ENCODE results near the gene MPZ. TPM values are rescaled to one million over a fixed set of nuclear protein-coding genes. Genes with fewer than 3 reads are reported as not detected.
A peak's percentile ranks its signal among the peaks of the same experiment; 100 is the strongest.

The MPZ gene
- total RNA-seq, 1 donor from 2014 or later = 2.5 TPM

DNA sequence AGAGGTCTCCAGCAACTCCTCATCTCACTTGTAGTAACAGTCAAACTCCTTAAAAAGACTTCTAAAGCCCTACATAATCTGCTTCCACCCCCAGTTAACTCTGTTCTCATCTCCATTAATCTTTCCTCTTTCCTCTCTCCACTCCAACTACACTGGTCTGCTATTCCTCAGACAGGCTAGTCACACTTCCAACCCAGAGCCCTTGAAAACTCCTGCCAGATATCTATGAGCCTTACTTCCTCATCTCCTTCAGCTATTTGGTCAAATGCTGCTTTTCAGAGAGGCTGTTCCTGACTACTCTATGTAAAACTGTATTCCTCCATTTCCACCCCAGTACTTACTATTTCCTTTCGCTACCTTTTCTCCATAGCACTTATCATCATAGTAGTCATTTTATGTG, 26.8 kb downstream of the MPZ start:
- Histone ChIP-seq H3K4me1 (no peaks in the 10 kb centered on the region), H3K36me3 (no peaks in the 10 kb centered on the region), H3K4me3 (no peak overlapping the region), H3K27me3 (no peaks in the 10 kb centered on the region), H3K9me3 (no peaks in the 10 kb centered on the region), H3K27ac (no peak overlapping the region)
- intact Hi-C loops (cut with DNase I) = no loop called here
- DNase-seq (no peak), ATAC-seq (no peak)
- TF ChIP-seq, protein P1, sequence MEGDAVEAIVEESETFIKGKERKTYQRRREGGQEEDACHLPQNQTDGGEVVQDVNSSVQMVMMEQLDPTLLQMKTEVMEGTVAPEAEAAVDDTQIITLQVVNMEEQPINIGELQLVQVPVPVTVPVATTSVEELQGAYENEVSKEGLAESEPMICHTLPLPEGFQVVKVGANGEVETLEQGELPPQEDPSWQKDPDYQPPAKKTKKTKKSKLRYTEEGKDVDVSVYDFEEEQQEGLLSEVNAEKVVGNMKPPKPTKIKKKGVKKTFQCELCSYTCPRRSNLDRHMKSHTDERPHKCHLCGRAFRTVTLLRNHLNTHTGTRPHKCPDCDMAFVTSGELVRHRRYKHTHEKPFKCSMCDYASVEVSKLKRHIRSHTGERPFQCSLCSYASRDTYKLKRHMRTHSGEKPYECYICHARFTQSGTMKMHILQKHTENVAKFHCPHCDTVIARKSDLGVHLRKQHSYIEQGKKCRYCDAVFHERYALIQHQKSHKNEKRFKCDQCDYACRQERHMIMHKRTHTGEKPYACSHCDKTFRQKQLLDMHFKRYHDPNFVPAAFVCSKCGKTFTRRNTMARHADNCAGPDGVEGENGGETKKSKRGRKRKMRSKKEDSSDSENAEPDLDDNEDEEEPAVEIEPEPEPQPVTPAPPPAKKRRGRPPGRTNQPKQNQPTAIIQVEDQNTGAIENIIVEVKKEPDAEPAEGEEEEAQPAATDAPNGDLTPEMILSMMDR (IDR thresholded peaks at IDR 0.05) = no peak

- no peak for DNase-seq
- Histone ChIP-seq H3K27ac (no peak overlapping the region), H3K4me3 (no peak overlapping the region), H3K9me3 (no peaks in the 10 kb centered on the region), H3K36me3 (no peaks in the 10 kb centered on the region), H3K4me1 (no peaks in the 10 kb centered on the region), H3K27me3 (no peaks in the 10 kb centered on the region)
- intact Hi-C loops (cut with DNase I) = no loop called here
- no peak for ATAC-seq
- TF ChIP-seq, protein P1 (IDR thresholded peaks at IDR 0.05) = no peak
Observed at GRCh38 chr1:161274874-161275273, 34.9 kb downstream of the MPZ start.

DNA sequence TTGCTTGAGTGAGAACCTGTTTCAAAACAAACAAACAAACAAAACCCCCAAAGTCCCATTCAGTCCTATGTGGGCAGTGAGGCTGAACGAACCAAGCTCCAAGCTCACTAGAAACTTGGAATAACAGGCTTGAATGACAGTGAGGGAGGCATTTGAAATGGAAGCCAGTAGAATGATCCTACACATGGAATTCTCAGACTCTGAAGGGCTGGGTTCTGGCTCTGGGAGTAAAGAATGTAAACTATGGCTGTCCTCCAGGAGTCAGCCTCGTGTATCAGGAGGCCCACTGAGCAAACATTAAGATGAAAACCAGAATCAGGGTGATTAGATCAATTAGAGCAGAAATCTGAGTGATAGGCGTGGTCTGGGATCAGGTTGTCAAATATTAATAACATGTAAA, 36.4 kb downstream of the MPZ start:
- Histone ChIP-seq H3K4me1 (no peaks in the 10 kb centered on the region), H3K27ac (no peak overlapping the region), H3K4me3 (no peak overlapping the region), H3K36me3 (no peaks in the 10 kb centered on the region), H3K27me3 (no peaks in the 10 kb centered on the region), H3K9me3 (no peaks in the 10 kb centered on the region)
- TF ChIP-seq, protein P1 (IDR thresholded peaks at IDR 0.05) = no peak
- DNase-seq (no peak), ATAC-seq (no peak)
- intact Hi-C loops (cut with DNase I) = no loop called here

- ATAC-seq (peak; percentile 69), DNase-seq (no peak)
- TF ChIP-seq, protein P1 (IDR thresholded peaks at IDR 0.05) = no peak
- no peaks in the 10 kb centered on the region for H3K9me3 ChIP-seq
- no peak overlapping the region for H3K4me3 ChIP-seq
- no peaks in the 10 kb centered on the region for H3K4me1 ChIP-seq
- H3K27ac ChIP-seq = no peak overlapping the region
- H3K36me3 ChIP-seq = no peaks in the 10 kb centered on the region
- intact Hi-C loops (cut with DNase I) = no loop called here
- no peaks in the 10 kb centered on the region for H3K27me3 ChIP-seq
Observed at GRCh38 chr1:161267321-161267720, 42.4 kb downstream of the MPZ start.

GRCh38 chr1:161266836-161267235, 42.9 kb downstream of the MPZ start:
- H3K36me3 ChIP-seq = no peaks in the 10 kb centered on the region
- DNase-seq = no peak
- TF ChIP-seq, protein P1 (IDR thresholded peaks at IDR 0.05) = no peak
- H3K4me3 ChIP-seq = no peak overlapping the region
- ATAC-seq = no peak
- no peaks in the 10 kb centered on the region for H3K4me1 ChIP-seq
- no peaks in the 10 kb centered on the region for H3K27me3 ChIP-seq
- no peak overlapping the region for H3K27ac ChIP-seq
- no peaks in the 10 kb centered on the region for H3K9me3 ChIP-seq
- intact Hi-C loops (cut with DNase I) = no loop called here

DNA sequence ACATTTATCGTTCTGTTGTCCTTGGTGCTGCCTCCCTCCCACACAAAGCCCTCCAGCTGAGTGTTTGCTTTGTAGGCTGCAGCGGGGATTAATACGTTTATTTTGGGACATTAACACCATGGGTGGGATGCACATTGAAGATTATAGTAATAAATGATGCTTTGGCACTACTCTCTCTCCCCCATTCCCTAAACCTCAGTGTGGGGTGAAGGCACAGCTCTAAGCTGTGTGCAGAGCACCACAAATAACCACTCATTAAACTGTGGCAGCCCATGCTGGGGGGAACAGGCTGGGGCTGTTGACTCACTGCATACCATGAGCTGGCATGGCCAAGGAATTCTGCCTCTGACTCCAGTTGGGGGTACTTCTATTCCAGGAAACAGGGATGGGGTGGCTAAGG, 43.6 kb downstream of the MPZ start:
- DNase-seq = no peak
- ATAC-seq = peak; percentile 36
- Histone ChIP-seq H3K27ac (no peak overlapping the region), H3K4me1 (no peaks in the 10 kb centered on the region), H3K36me3 (no peaks in the 10 kb centered on the region), H3K27me3 (no peaks in the 10 kb centered on the region), H3K9me3 (no peaks in the 10 kb centered on the region), H3K4me3 (no peak overlapping the region)
- intact Hi-C loops (cut with DNase I) = no loop called here
- TF ChIP-seq, protein P1 (IDR thresholded peaks at IDR 0.05) = no peak

All from upper lobe of right lung (tissue), 1 donor.